ENCODE measurements around the gene ZSCAN5A.
"Not testable (repeated sequence)": the region's sequence is repeated elsewhere in the genome, so short reads cannot be mapped to it uniquely, and the experiment has no call there.

ZSCAN5A gene

GRCh38 chr19:56337077-56337476 lies 22.4 kb upstream of the ZSCAN5A start:
- not testable (repeated sequence) for H2BK120ac ChIP-seq (ENCODE audit: low read depth, low read length); H3K23ac ChIP-seq (ENCODE audit: low read length)

GRCh38 chr19:56335371-56335770 lies 20.7 kb upstream of the ZSCAN5A start:
- DNase-seq; H3K27ac ChIP-seq (ENCODE audit: low read depth, low read length); H4K5ac ChIP-seq (ENCODE audit: low read length): not testable (repeated sequence)

More at GRCh38 chr19:56337077-56337476, 22.4 kb upstream of the ZSCAN5A start:
- not testable (repeated sequence) for H3K56ac ChIP-seq (ENCODE audit: low read length); H3K4me3 ChIP-seq (ENCODE audit: low read length); H3K4me2 ChIP-seq (ENCODE audit: low read length); H2BK5ac ChIP-seq (ENCODE audit: low read length); H3K9ac ChIP-seq (ENCODE audit: low read length); H2AK5ac ChIP-seq (ENCODE audit: low read length); H3K4me1 ChIP-seq (ENCODE audit: control insufficient read depth, low read depth, low read length); H3K36me3 ChIP-seq (ENCODE audit: control insufficient read depth, insufficient read depth, low read length); H3K27ac ChIP-seq (ENCODE audit: low read depth, low read length); H2BK15ac ChIP-seq (replicated peaks; ENCODE audit: low read depth); H3K79me1 ChIP-seq (ENCODE audit: low read length); H3K27me3 ChIP-seq (ENCODE audit: insufficient read depth, low read length, poor library complexity); H4K8ac ChIP-seq (ENCODE audit: low read depth, low read length); H3K79me2 ChIP-seq (ENCODE audit: control insufficient read depth, insufficient read depth, low read length); H4K5ac ChIP-seq (ENCODE audit: low read length); DNase-seq; H3K18ac ChIP-seq (ENCODE audit: low read length); H3K4ac ChIP-seq (ENCODE audit: low read depth, low read length)
- no CpG with 5 or more reads among the region's 8 CpGs for WGBS (ENCODE audit: extremely low coverage, insufficient coverage, low lambda C conversion rate)

GRCh38 chr19:56333506-56333905 lies 18.9 kb upstream of the ZSCAN5A start:
- Histone ChIP-seq H4K8ac (ENCODE audit: low read depth, low read length) (no peak overlapping the region), H3K56ac (ENCODE audit: low read length) (no peak overlapping the region), H3K36me3 (ENCODE audit: control insufficient read depth, insufficient read depth, low read length) (no peaks in the 10 kb centered on the region), H2BK15ac (replicated peaks; ENCODE audit: low read depth) (no peak overlapping the region), H3K23ac (ENCODE audit: low read length) (no peak overlapping the region), H3K79me2 (ENCODE audit: control insufficient read depth, insufficient read depth, low read length) (no peaks in the 10 kb centered on the region), H2BK5ac (ENCODE audit: low read length) (no peak overlapping the region), H3K9ac (ENCODE audit: low read length) (no peak overlapping the region), H3K79me1 (ENCODE audit: low read length) (no peaks in the 10 kb centered on the region), H3K4me2 (ENCODE audit: low read length) (no peak overlapping the region), H3K4me1 (ENCODE audit: control insufficient read depth, low read depth, low read length) (no peaks in the 10 kb centered on the region), H2BK120ac (ENCODE audit: low read depth, low read length) (no peak overlapping the region), H2AK5ac (ENCODE audit: low read length) (no peak overlapping the region), H3K18ac (ENCODE audit: low read length) (no peak overlapping the region), H3K27ac (ENCODE audit: low read depth, low read length) (no peak overlapping the region), H3K27me3 (ENCODE audit: insufficient read depth, low read length, poor library complexity) (no peaks in the 10 kb centered on the region), H3K4ac (ENCODE audit: low read depth, low read length) (no peak overlapping the region), H4K5ac (ENCODE audit: low read length) (no peak overlapping the region), H3K4me3 (ENCODE audit: low read length) (no peak overlapping the region)
- DNase-seq: peak; percentile 61

More at GRCh38 chr19:56335371-56335770, 20.7 kb upstream of the ZSCAN5A start:
- H3K27me3 ChIP-seq (ENCODE audit: insufficient read depth, low read length, poor library complexity); H2BK120ac ChIP-seq (ENCODE audit: low read depth, low read length); H3K4me3 ChIP-seq (ENCODE audit: low read length); H2BK15ac ChIP-seq (replicated peaks; ENCODE audit: low read depth); H3K23ac ChIP-seq (ENCODE audit: low read length); H3K79me1 ChIP-seq (ENCODE audit: low read length); H3K79me2 ChIP-seq (ENCODE audit: control insufficient read depth, insufficient read depth, low read length); H3K4ac ChIP-seq (ENCODE audit: low read depth, low read length); H3K4me2 ChIP-seq (ENCODE audit: low read length); H2BK5ac ChIP-seq (ENCODE audit: low read length); H3K36me3 ChIP-seq (ENCODE audit: control insufficient read depth, insufficient read depth, low read length); H2AK5ac ChIP-seq (ENCODE audit: low read length); H4K8ac ChIP-seq (ENCODE audit: low read depth, low read length); H3K9ac ChIP-seq (ENCODE audit: low read length); H3K4me1 ChIP-seq (ENCODE audit: control insufficient read depth, low read depth, low read length); H3K56ac ChIP-seq (ENCODE audit: low read length); H3K18ac ChIP-seq (ENCODE audit: low read length): not testable (repeated sequence)

- Histone ChIP-seq H3K56ac (ENCODE audit: low read length) (no peak overlapping the region), H3K23ac (ENCODE audit: low read length) (no peak overlapping the region), H4K8ac (ENCODE audit: low read depth, low read length) (no peak overlapping the region), H2BK5ac (ENCODE audit: low read length) (no peak overlapping the region), H2BK120ac (ENCODE audit: low read depth, low read length) (no peak overlapping the region), H3K27ac (ENCODE audit: low read depth, low read length) (no peak overlapping the region), H3K4me2 (ENCODE audit: low read length) (no peak overlapping the region), H2AK5ac (ENCODE audit: low read length) (no peak overlapping the region), H3K18ac (ENCODE audit: low read length) (no peak overlapping the region), H2BK15ac (replicated peaks; ENCODE audit: low read depth) (no peak overlapping the region), H3K4ac (ENCODE audit: low read depth, low read length) (no peak overlapping the region), H3K4me1 (ENCODE audit: control insufficient read depth, low read depth, low read length) (no peaks in the 10 kb centered on the region), H3K79me2 (ENCODE audit: control insufficient read depth, insufficient read depth, low read length) (no peaks in the 10 kb centered on the region), H3K9ac (ENCODE audit: low read length) (no peak overlapping the region), H3K4me3 (ENCODE audit: low read length) (no peak overlapping the region), H3K27me3 (ENCODE audit: insufficient read depth, low read length, poor library complexity) (no peaks in the 10 kb centered on the region), H4K5ac (ENCODE audit: low read length) (no peak overlapping the region), H3K36me3 (ENCODE audit: control insufficient read depth, insufficient read depth, low read length) (no peaks in the 10 kb centered on the region), H3K79me1 (ENCODE audit: low read length) (no peaks in the 10 kb centered on the region)
- DNase-seq: no peak
These were observed 18.1 kb upstream of the ZSCAN5A start for GRCh38 chr19:56332695-56333094.

- Histone ChIP-seq H4K8ac (ENCODE audit: low read depth, low read length) (no peak overlapping the region), H3K4me1 (ENCODE audit: control insufficient read depth, low read depth, low read length) (no peaks in the 10 kb centered on the region), H2BK120ac (ENCODE audit: low read depth, low read length) (no peak overlapping the region), H3K79me1 (ENCODE audit: low read length) (no peaks in the 10 kb centered on the region), H3K4me3 (ENCODE audit: low read length) (no peak overlapping the region), H3K4me2 (ENCODE audit: low read length) (no peak overlapping the region), H3K79me2 (ENCODE audit: control insufficient read depth, insufficient read depth, low read length) (no peaks in the 10 kb centered on the region), H2AK5ac (ENCODE audit: low read length) (no peak overlapping the region), H3K27ac (ENCODE audit: low read depth, low read length) (no peak overlapping the region), H3K18ac (ENCODE audit: low read length) (no peak overlapping the region), H2BK5ac (ENCODE audit: low read length) (no peak overlapping the region), H4K5ac (ENCODE audit: low read length) (no peak overlapping the region), H2BK15ac (replicated peaks; ENCODE audit: low read depth) (no peak overlapping the region), H3K4ac (ENCODE audit: low read depth, low read length) (no peak overlapping the region), H3K9ac (ENCODE audit: low read length) (no peak overlapping the region), H3K36me3 (ENCODE audit: control insufficient read depth, insufficient read depth, low read length) (no peaks in the 10 kb centered on the region), H3K27me3 (ENCODE audit: insufficient read depth, low read length, poor library complexity) (no peaks in the 10 kb centered on the region), H3K56ac (ENCODE audit: low read length) (no peak overlapping the region), H3K23ac (ENCODE audit: low read length) (no peak overlapping the region)
- no peak for DNase-seq
- no CpG with 5 or more reads among the region's 1 CpG for WGBS (ENCODE audit: extremely low coverage, insufficient coverage, low lambda C conversion rate)
These were observed 9.8 kb upstream of the ZSCAN5A start for GRCh38 chr19:56324436-56324835.

- DNase-seq: no peak
- no peaks in the 10 kb centered on the region for H3K27me3 ChIP-seq (ENCODE audit: insufficient read depth, low read length, poor library complexity)
- H4K5ac ChIP-seq (ENCODE audit: low read length): no peak overlapping the region
- H3K27ac ChIP-seq (ENCODE audit: low read depth, low read length): no peak overlapping the region
- no peak overlapping the region for H3K4ac ChIP-seq (ENCODE audit: low read depth, low read length)
- H2BK120ac ChIP-seq (ENCODE audit: low read depth, low read length): no peak overlapping the region
- no peak overlapping the region for H3K4me2 ChIP-seq (ENCODE audit: low read length)
- H3K79me2 ChIP-seq (ENCODE audit: control insufficient read depth, insufficient read depth, low read length): no peaks in the 10 kb centered on the region
- no peaks in the 10 kb centered on the region for H3K36me3 ChIP-seq (ENCODE audit: control insufficient read depth, insufficient read depth, low read length)
- no peak overlapping the region for H2BK15ac ChIP-seq (replicated peaks; ENCODE audit: low read depth)
- H4K8ac ChIP-seq (ENCODE audit: low read depth, low read length): no peak overlapping the region
- H2AK5ac ChIP-seq (ENCODE audit: low read length): no peak overlapping the region
- no peak overlapping the region for H3K4me3 ChIP-seq (ENCODE audit: low read length)
- H3K79me1 ChIP-seq (ENCODE audit: low read length): no peaks in the 10 kb centered on the region
- H2BK5ac ChIP-seq (ENCODE audit: low read length): no peak overlapping the region
- no peak overlapping the region for H3K56ac ChIP-seq (ENCODE audit: low read length)
- no peak overlapping the region for H3K23ac ChIP-seq (ENCODE audit: low read length)
- no CpG with 5 or more reads among the region's 7 CpGs for WGBS (ENCODE audit: extremely low coverage, insufficient coverage, low lambda C conversion rate)
- H3K4me1 ChIP-seq (ENCODE audit: control insufficient read depth, low read depth, low read length): no peaks in the 10 kb centered on the region
- no peak overlapping the region for H3K9ac ChIP-seq (ENCODE audit: low read length)
- no peak overlapping the region for H3K18ac ChIP-seq (ENCODE audit: low read length)
These were observed 7.4 kb upstream of the ZSCAN5A start for GRCh38 chr19:56321989-56322440.

All from mesendoderm (in vitro differentiated cells).